Neural progenitor cell (in vitro differentiated cells): ENCODE data around the gene DONSON.

ENCODE experiments used
- EZH2 ChIP-seq: fragments of 200-600 bp; sonication (generic); IDR thresholded peaks from 2 replicates; pipeline ENCODE4 v1.6.1; 2017; ENCODE audit warnings: antibody characterized with exemption, mild to moderate bottlenecking, moderate library complexity
- TF ChIP-seq, protein P1 (sequence below): fragments of 200-600 bp; sonication (generic); IDR thresholded peaks from 2 replicates; pipeline ENCODE4 v1.5.1; 2017; ENCODE audit warnings: antibody characterized with exemption, mild to moderate bottlenecking

DNA sequence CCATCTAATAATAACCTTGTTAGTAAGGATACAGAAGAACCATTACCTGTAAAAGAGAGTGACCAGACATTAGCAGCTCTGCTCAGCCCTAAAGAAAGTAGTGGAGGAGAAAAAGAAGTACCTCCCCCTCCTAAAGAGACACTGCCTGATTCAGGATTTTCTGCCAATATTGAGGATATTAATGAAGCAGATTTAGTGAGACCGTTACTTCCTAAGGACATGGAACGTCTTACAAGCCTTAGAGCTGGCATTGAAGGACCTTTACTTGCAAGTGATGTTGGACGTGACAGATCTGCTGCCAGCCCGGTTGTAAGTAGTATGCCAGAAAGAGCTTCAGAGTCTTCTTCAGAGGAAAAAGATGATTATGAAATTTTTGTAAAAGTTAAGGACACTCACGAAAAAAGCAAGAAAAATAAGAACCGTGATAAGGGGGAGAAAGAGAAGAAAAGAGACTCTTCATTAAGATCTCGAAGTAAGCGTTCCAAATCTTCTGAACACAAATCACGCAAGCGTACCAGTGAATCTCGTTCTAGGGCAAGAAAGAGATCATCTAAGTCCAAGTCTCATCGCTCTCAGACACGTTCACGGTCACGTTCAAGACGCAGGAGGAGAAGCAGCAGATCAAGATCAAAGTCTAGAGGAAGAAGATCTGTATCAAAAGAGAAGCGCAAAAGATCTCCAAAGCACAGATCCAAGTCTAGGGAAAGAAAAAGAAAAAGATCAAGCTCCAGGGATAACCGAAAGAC is 34.1 kb downstream of the DONSON start:
- no peak for TF ChIP-seq EZH2
- TF ChIP-seq, protein P1, sequence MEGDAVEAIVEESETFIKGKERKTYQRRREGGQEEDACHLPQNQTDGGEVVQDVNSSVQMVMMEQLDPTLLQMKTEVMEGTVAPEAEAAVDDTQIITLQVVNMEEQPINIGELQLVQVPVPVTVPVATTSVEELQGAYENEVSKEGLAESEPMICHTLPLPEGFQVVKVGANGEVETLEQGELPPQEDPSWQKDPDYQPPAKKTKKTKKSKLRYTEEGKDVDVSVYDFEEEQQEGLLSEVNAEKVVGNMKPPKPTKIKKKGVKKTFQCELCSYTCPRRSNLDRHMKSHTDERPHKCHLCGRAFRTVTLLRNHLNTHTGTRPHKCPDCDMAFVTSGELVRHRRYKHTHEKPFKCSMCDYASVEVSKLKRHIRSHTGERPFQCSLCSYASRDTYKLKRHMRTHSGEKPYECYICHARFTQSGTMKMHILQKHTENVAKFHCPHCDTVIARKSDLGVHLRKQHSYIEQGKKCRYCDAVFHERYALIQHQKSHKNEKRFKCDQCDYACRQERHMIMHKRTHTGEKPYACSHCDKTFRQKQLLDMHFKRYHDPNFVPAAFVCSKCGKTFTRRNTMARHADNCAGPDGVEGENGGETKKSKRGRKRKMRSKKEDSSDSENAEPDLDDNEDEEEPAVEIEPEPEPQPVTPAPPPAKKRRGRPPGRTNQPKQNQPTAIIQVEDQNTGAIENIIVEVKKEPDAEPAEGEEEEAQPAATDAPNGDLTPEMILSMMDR: no peak
